ENCODE results near the gene OSM. TPM values are rescaled to one million over a fixed set of nuclear protein-coding genes. Genes with fewer than 3 reads are reported as not detected.

Gene OSM
- total RNA-seq, 1 donor from 2014 or later, result not detected

GRCh38 chr22:30227438-30228228, 39.0 kb downstream of the OSM start:
- Mint-ChIP-seq H3K27ac (no peak overlapping the region), H3K27me3 (ENCODE audit: low read depth) (no peaks in the 10 kb centered on the region), H3K36me3 (no peaks in the 10 kb centered on the region), H3K4me3 (no peak overlapping the region), H3K9me3 (peaks cover 4% of the 10 kb centered on the region), H3K4me1 (peaks cover 25% of the 10 kb centered on the region)
- TF ChIP-seq, protein P1, sequence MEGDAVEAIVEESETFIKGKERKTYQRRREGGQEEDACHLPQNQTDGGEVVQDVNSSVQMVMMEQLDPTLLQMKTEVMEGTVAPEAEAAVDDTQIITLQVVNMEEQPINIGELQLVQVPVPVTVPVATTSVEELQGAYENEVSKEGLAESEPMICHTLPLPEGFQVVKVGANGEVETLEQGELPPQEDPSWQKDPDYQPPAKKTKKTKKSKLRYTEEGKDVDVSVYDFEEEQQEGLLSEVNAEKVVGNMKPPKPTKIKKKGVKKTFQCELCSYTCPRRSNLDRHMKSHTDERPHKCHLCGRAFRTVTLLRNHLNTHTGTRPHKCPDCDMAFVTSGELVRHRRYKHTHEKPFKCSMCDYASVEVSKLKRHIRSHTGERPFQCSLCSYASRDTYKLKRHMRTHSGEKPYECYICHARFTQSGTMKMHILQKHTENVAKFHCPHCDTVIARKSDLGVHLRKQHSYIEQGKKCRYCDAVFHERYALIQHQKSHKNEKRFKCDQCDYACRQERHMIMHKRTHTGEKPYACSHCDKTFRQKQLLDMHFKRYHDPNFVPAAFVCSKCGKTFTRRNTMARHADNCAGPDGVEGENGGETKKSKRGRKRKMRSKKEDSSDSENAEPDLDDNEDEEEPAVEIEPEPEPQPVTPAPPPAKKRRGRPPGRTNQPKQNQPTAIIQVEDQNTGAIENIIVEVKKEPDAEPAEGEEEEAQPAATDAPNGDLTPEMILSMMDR (IDR thresholded peaks at IDR 0.05; ENCODE audit: unreplicated experiment), result no peak
- DNase-seq (ENCODE audit: low spot score in 2 of 2, unreplicated experiment in 2 of 2), result no peak

- Mint-ChIP-seq H3K36me3 (no peaks in the 10 kb centered on the region), H3K9me3 (peaks cover 4% of the 10 kb centered on the region), H3K4me1 (peaks cover 20% of the 10 kb centered on the region), H3K27ac (peak overlapping the region; percentile 39), H3K4me3 (no peak overlapping the region), H3K27me3 (ENCODE audit: low read depth) (no peaks in the 10 kb centered on the region)
- TF ChIP-seq, protein P1 (IDR thresholded peaks at IDR 0.05; ENCODE audit: unreplicated experiment), result no peak
- no peak for DNase-seq (ENCODE audit: low spot score in 2 of 2, unreplicated experiment in 2 of 2)
Observed at GRCh38 chr22:30226192-30226832, 40.3 kb downstream of the OSM start.

DNA sequence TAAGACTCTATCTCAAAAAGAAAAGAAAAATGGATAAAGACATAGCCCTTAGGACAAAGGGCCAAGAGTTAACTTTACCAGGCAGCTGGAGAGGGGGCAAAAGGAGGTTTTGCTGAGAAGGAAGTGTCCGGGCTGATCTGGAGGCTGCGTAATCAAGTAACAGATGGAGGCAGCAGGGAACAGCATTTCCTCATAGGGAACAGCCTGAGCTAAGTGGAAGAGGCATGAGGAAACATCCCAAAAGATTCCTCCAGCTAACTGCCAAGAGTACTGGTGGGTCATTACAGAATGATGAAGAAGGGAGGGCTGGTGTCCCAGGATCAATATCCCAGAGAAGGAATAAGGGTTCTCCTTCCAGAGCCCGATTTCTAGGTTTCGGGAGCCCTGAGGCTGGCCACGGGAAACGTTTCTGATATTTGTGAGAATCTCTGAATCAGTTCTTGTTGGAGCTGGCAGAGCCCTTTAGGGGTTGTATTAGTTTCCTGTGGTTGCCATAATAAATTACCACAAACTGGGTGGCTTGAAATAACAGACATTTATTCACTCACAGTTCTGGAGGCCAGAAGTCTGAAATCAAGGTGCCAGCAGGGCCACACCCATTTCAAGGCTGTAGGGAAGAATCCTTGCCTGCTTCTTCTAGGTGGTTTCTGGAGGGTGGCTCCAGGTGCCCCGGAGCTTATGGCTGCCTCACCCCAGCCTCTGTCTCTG, 41.3 kb downstream of the OSM start:
- H3K4me1 Mint-ChIP-seq, result peaks cover 20% of the 10 kb centered on the region
- no peak for DNase-seq (ENCODE audit: low spot score in 2 of 2, unreplicated experiment in 2 of 2)
- H3K9me3 Mint-ChIP-seq, result peaks cover 4% of the 10 kb centered on the region
- TF ChIP-seq, protein P1 (IDR thresholded peaks at IDR 0.05; ENCODE audit: unreplicated experiment), result no peak
- no peak overlapping the region for H3K27ac Mint-ChIP-seq
- no peak overlapping the region for H3K4me3 Mint-ChIP-seq
- H3K36me3 Mint-ChIP-seq, result no peaks in the 10 kb centered on the region
- no peaks in the 10 kb centered on the region for H3K27me3 Mint-ChIP-seq (ENCODE audit: low read depth)

DNA sequence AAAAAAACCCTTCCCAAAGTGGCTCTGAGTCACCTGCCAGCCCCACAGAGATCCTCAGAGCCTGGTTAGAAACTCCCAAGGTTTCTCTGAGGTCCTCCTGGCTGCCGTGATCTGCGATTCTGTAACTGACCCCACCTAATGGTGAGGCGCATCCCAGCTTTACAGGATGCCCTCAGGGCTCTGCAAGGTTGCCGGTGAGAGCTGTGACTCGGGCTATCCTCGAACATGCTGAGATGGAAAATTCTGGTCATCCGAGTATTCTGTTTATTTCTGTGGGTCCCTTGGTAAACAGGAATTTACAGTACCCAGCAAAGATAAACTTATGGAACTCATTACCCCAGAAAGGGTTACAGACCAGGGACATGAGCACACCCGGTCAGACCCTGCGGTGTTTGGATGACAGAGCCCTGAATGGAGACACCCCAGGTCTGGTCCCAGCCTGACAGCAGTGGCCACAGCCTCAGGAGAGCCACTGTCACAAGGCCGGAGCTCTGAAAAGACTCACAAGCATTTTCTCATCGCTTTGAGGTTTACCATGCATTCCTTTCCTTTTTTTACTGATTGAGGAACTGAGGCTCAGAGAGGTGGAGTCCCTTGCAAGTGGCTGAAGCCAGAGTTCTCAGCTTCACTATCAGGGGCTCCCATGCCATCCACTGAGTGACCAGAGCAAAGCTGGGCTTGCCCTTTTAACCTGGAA, 42.3 kb downstream of the OSM start:
- Mint-ChIP-seq H3K4me3 (no peak overlapping the region), H3K4me1 (peaks cover 19% of the 10 kb centered on the region), H3K36me3 (no peaks in the 10 kb centered on the region), H3K27me3 (ENCODE audit: low read depth) (no peaks in the 10 kb centered on the region), H3K9me3 (peaks cover 4% of the 10 kb centered on the region), H3K27ac (peak overlapping the region; percentile 77)
- TF ChIP-seq, protein P1 (IDR thresholded peaks at IDR 0.05; ENCODE audit: unreplicated experiment), result no peak
- no peak for DNase-seq (ENCODE audit: low spot score in 2 of 2, unreplicated experiment in 2 of 2)

GRCh38 chr22:30223303-30223702, 43.3 kb downstream of the OSM start:
- no peaks in the 10 kb centered on the region for H3K27me3 Mint-ChIP-seq (ENCODE audit: low read depth)
- H3K27ac Mint-ChIP-seq, result peak overlapping the region; percentile 66
- peaks cover 17% of the 10 kb centered on the region for H3K4me1 Mint-ChIP-seq
- DNase-seq (ENCODE audit: low spot score in 2 of 2, unreplicated experiment in 2 of 2), result no peak
- peaks cover 4% of the 10 kb centered on the region for H3K9me3 Mint-ChIP-seq
- H3K4me3 Mint-ChIP-seq, result no peak overlapping the region
- H3K36me3 Mint-ChIP-seq, result no peaks in the 10 kb centered on the region
- TF ChIP-seq, protein P1 (IDR thresholded peaks at IDR 0.05; ENCODE audit: unreplicated experiment), result no peak
